Ascending aorta (tissue), 2 donors: ENCODE measurements around the gene ALPK1. TPM values are rescaled to one million over a fixed set of nuclear protein-coding genes. Genes with fewer than 3 reads are reported as not detected.
A peak's percentile ranks its signal among the peaks of the same experiment; 100 is the strongest.

Experiments
- DNase-seq, 2 donors: peaks; one replicate each; pipeline ENCODE4 v3.0.0-alpha.2; 2019; ENCODE audit warnings: low spot score in 2 of 2
- H3K27ac ChIP-seq, 2 donors: fragments of 200-600 bp; sonication (generic); one replicate each; pipeline ENCODE4 v1.5.1; 2016 to 2017; ENCODE audit warnings: mild to moderate bottlenecking in 1 of 2
- H3K27me3 ChIP-seq: fragments of 200-600 bp; sonication (generic); one replicate; pipeline ENCODE4 v1.5.1; 2017
- H3K36me3 ChIP-seq, 2 donors: fragments of 200-600 bp; sonication (generic); one replicate each; pipeline ENCODE4 v1.5.1; 2016
- H3K4me1 ChIP-seq, 2 donors: fragments of 200-600 bp; sonication (generic); one replicate each; pipeline ENCODE4 v1.5.1; 2016 to 2017; ENCODE audit warnings: mild to moderate bottlenecking in 1 of 2
- H3K4me3 ChIP-seq, 2 donors: fragments of 200-600 bp; sonication (generic); one replicate each; pipeline ENCODE4 v1.5.1; 2016 to 2017; ENCODE audit warnings: mild to moderate bottlenecking in 1 of 2
- H3K9me3 ChIP-seq, 2 donors: fragments of 200-600 bp; sonication (generic); one replicate each; pipeline ENCODE4 v1.5.1; 2016
- intact Hi-C: fragments of 100-400 bp; cut with DNase I; formaldehyde crosslinking; loops from one replicate; pipeline ENCODE4 v1.15.1; 2023
- total RNA-seq: library from RNA; depleted of rRNA; stranded (reverse); fragments of >200 nt; gene quantifications from one replicate; pipeline ENCODE4 v1.1.0, GENCODE V29; 2016
- TF ChIP-seq, protein P1 (sequence below), 3 experiments: fragments of 200-600 bp in 2 of 3; fragments of 450-650 bp in 1 of 3; sonication (generic) in 2 of 3; IDR thresholded peaks; one replicate each; pipeline ENCODE4 v1.5.1; 2016 to 2019; ENCODE audit warnings: antibody characterized with exemption in 3 of 3, mild to moderate bottlenecking in 1 of 3, moderate library complexity in 1 of 3

ALPK1 gene
- total RNA-seq, 1 donor from 2014 or later, result 8.7 TPM

DNA sequence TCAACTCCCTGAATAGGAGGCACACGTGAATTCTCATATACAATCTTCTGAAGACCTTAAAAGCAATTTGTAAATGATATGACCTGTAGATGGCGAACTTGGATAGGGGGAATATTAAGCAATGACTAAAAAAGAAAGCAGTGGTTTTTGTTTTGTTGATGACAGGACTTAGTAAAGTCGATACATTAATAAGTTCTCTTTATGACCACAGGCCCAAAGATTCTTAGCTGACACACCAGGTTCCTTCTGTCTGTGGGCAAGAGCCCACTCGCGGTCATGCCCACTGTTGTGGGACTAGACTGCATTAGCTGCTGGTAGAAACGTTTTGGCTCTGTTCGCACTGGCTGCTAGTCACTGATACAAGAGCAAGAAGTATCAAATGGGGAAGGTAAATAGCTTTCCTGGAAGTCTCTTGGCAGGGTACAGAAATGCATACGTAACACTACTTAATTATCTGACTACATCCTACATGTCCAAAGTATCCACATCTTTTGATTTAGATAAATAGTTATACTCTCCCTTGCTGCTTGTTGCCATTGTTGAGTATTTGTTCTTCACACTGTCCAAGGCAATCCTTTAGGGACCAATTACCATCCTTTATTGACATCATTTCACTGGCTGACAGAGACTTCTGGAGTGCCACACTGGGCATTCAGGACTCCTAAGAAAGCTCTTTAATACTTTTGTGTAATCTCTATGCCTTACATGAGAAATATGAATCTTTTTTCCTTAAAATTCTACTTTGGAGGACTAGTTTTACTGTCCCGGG is 31.0 kb downstream of the ALPK1 start:
- no peak for DNase-seq
- H3K27me3 ChIP-seq, result no peaks in the 10 kb centered on the region
- H3K9me3 ChIP-seq, result no peaks in the 10 kb centered on the region
- no peak overlapping the region for H3K4me3 ChIP-seq
- intact Hi-C loops, result loop anchor here (5.0 to 10.0 kb wide), 2 partner anchors 197 to 274 kb away; no protein-coding TSS in a partner anchor
- TF ChIP-seq, protein P1, sequence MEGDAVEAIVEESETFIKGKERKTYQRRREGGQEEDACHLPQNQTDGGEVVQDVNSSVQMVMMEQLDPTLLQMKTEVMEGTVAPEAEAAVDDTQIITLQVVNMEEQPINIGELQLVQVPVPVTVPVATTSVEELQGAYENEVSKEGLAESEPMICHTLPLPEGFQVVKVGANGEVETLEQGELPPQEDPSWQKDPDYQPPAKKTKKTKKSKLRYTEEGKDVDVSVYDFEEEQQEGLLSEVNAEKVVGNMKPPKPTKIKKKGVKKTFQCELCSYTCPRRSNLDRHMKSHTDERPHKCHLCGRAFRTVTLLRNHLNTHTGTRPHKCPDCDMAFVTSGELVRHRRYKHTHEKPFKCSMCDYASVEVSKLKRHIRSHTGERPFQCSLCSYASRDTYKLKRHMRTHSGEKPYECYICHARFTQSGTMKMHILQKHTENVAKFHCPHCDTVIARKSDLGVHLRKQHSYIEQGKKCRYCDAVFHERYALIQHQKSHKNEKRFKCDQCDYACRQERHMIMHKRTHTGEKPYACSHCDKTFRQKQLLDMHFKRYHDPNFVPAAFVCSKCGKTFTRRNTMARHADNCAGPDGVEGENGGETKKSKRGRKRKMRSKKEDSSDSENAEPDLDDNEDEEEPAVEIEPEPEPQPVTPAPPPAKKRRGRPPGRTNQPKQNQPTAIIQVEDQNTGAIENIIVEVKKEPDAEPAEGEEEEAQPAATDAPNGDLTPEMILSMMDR (IDR thresholded peaks at IDR 0.05), result peak in 1 of 3 experiments; percentile 37
- H3K27ac ChIP-seq, result no peak overlapping the region
- H3K4me1 ChIP-seq, result no peaks in the 10 kb centered on the region
- H3K36me3 ChIP-seq, result peaks cover 3 to 14% of the 10 kb centered on the region in 2 donors

- TF ChIP-seq, protein P1 (IDR thresholded peaks at IDR 0.05), result no peak
- no peaks in the 10 kb centered on the region for H3K9me3 ChIP-seq
- intact Hi-C loops, result loop anchor here (5.0 to 10.0 kb wide), 2 partner anchors 196 to 274 kb away; no protein-coding TSS in a partner anchor
- no peak for DNase-seq
- H3K36me3 ChIP-seq, result peaks cover 3 to 14% of the 10 kb centered on the region in 2 donors
- no peak overlapping the region for H3K27ac ChIP-seq
- no peak overlapping the region for H3K4me3 ChIP-seq
- H3K4me1 ChIP-seq, result no peaks in the 10 kb centered on the region
- no peaks in the 10 kb centered on the region for H3K27me3 ChIP-seq
These were observed 31.6 kb downstream of the ALPK1 start for GRCh38 chr4:112328734-112329130.

- Histone ChIP-seq H3K4me1 (no peaks in the 10 kb centered on the region), H3K36me3 (peaks cover 3 to 10% of the 10 kb centered on the region in 2 donors), H3K27ac (no peak overlapping the region), H3K4me3 (no peak overlapping the region), H3K27me3 (no peaks in the 10 kb centered on the region), H3K9me3 (no peaks in the 10 kb centered on the region)
- TF ChIP-seq, protein P1 (IDR thresholded peaks at IDR 0.05), result no peak
- intact Hi-C loops, result loop anchor here (5.0 to 10.0 kb wide), 2 partner anchors 195 to 272 kb away; no protein-coding TSS in a partner anchor
- DNase-seq, result no peak
These were observed 32.7 kb downstream of the ALPK1 start for GRCh38 chr4:112329672-112330375.

GRCh38 chr4:112330921-112331320 is 33.8 kb downstream of the ALPK1 start:
- H3K4me3 ChIP-seq, result no peak overlapping the region
- DNase-seq, result no peak
- no peaks in the 10 kb centered on the region for H3K36me3 ChIP-seq
- H3K27me3 ChIP-seq, result no peaks in the 10 kb centered on the region
- no peaks in the 10 kb centered on the region for H3K9me3 ChIP-seq
- no peaks in the 10 kb centered on the region for H3K4me1 ChIP-seq
- H3K27ac ChIP-seq, result no peak overlapping the region
- TF ChIP-seq, protein P1 (IDR thresholded peaks at IDR 0.05), result no peak
- intact Hi-C loops, result no loop called here

GRCh38 chr4:112332398-112332797 is 35.2 kb downstream of the ALPK1 start:
- no peaks in the 10 kb centered on the region for H3K36me3 ChIP-seq
- H3K9me3 ChIP-seq, result no peaks in the 10 kb centered on the region
- H3K27me3 ChIP-seq, result no peaks in the 10 kb centered on the region
- H3K4me1 ChIP-seq, result no peaks in the 10 kb centered on the region
- DNase-seq, result no peak
- no peak overlapping the region for H3K4me3 ChIP-seq
- intact Hi-C loops, result no loop called here
- no peak overlapping the region for H3K27ac ChIP-seq
- TF ChIP-seq, protein P1 (IDR thresholded peaks at IDR 0.05), result no peak
